Thymus (tissue), 11 donors: ENCODE data around the gene DCLRE1A. TPM values are rescaled to one million over a fixed set of nuclear protein-coding genes. Genes with fewer than 3 reads are reported as not detected.
"Not testable (repeated sequence)": the region's sequence is repeated elsewhere in the genome, so short reads cannot be mapped to it uniquely, and the experiment has no call there.

Experiments used
- DNase-seq, 9 donors: peaks; one replicate each; pipeline ENCODE4 v3.0.0-alpha.2; 2013; ENCODE audit warnings: low spot score in 9 of 9, low read depth in 6 of 9, missing footprints in 1 of 9
- H3K27ac ChIP-seq, 2 donors: one replicate each; pipeline ENCODE4 v1.5.1; 2013; ENCODE audit warnings: control low read depth in 1 of 2, low read depth in 1 of 2, low read length in 1 of 2, mild to moderate bottlenecking in 1 of 2, moderate library complexity in 1 of 2
- H3K27me3 ChIP-seq, 2 donors: one replicate each; pipeline ENCODE4 v1.5.1; 2013; ENCODE audit warnings: low read length in 1 of 2; ENCODE audit not compliant: control insufficient read depth in 2 of 2, insufficient read depth in 1 of 2
- H3K36me3 ChIP-seq, 2 donors: one replicate each; pipeline ENCODE4 v1.5.1; 2013; ENCODE audit warnings: low read length in 1 of 2, mild to moderate bottlenecking in 1 of 2, moderate library complexity in 1 of 2; ENCODE audit not compliant: control insufficient read depth in 2 of 2, insufficient read depth in 2 of 2
- H3K4me1 ChIP-seq, 2 donors: one replicate each; pipeline ENCODE4 v1.5.1; 2013; ENCODE audit warnings: low read length in 2 of 2; ENCODE audit not compliant: control insufficient read depth in 2 of 2, insufficient read depth in 2 of 2
- H3K4me3 ChIP-seq, 2 donors: one replicate each; pipeline ENCODE4 v1.5.1; 2013; ENCODE audit warnings: low read length in 2 of 2, control low read depth in 1 of 2, mild to moderate bottlenecking in 1 of 2
- H3K9me3 ChIP-seq, 2 donors: one replicate each; pipeline ENCODE4 v1.5.1; 2013; ENCODE audit warnings: low read length in 1 of 2, mild to moderate bottlenecking in 1 of 2; ENCODE audit not compliant: control insufficient read depth in 2 of 2, insufficient read depth in 1 of 2
- WGBS: extraction: QIAGEN DNeasy Blood & Tissue Kit; methylation state at CpG from one replicate; pipeline ENCODE4 v1.1.7; 2013; 5-methylcytosine and 5-hydroxymethylcytosine counted together
- polyA plus RNA-seq: library from polyadenylated mRNA; stranded (reverse); fragments of 200-250 nt; gene quantifications from one replicate; pipeline ENCODE4 v1.2.3, GENCODE V29; 2013
- total RNA-seq: library from RNA; stranded (reverse); fragments of 120-200 nt; gene quantifications from one replicate; pipeline ENCODE4 v1.2.4, GENCODE V29; 2013
- donor health status: healthy.

The DCLRE1A gene
- total and polyA plus RNA-seq, 2 donors = 5.4 to 8.1 TPM

DNA sequence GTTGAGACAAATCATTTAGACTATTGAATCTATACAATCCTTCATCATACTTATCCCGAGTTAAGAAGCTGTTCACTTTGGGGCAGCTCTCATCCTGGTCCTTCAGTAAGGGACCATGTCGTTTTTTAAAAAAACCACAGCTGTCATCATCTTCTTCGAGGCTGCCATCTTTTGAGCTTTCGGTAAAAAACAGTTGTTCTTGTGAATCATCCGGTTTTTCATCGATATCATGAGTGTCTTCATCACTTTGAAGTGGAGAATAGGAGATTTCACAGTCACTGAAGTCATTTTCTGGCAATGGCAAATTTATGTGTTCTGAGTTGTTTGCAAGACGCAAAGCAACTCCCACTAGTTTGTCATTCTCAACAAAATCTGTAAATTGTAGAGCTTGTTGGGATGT is 3.9 kb downstream of the DCLRE1A start:
- peaks cover 0 to 9% of the 10 kb centered on the region in 2 donors for H3K4me1 ChIP-seq
- no peak overlapping the region for H3K4me3 ChIP-seq
- no peaks in the 10 kb centered on the region for H3K9me3 ChIP-seq
- peaks cover 0 to 2% of the 10 kb centered on the region in 2 donors for H3K36me3 ChIP-seq
- no peak for DNase-seq
- 97% methylated on average over 7 of the region's 7 CpGs for WGBS
- no peaks in the 10 kb centered on the region for H3K27me3 ChIP-seq
- no peak overlapping the region for H3K27ac ChIP-seq

DNA sequence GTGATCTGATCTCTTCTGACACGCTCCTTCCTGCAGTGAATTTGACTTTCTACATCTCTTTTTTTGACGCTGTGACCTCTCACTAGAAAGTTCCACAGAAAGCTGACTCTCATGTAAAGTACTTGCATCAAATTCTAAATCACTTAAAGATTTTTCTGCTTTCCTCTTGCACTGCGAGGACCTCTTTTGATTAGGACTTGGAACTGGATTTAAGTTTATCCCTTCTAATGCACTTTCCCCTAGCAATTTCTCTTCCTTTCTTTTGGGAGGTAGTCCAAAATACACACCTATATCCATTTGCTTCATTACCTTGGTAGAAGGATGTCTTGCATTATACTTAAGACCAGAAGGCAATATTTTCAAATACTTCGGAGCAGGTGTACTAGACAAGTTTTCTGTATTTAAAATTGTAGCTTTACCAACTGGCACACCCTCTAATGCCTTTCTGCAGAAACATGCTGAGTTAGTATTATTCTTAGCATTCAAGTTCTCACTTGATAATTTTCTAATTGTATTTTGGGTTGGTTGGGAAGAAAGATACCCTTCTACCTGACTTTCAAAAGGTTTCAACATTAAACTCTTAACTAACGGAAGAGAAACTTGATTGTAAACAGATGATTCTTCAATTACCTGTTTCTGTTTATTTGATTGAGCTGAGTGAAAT is 4.6 kb downstream of the DCLRE1A start:
- Histone ChIP-seq H3K27me3 (no peaks in the 10 kb centered on the region), H3K9me3 (no peaks in the 10 kb centered on the region), H3K4me1 (peaks cover 0 to 9% of the 10 kb centered on the region in 2 donors), H3K36me3 (peaks cover 0 to 2% of the 10 kb centered on the region in 2 donors), H3K27ac (no peak overlapping the region), H3K4me3 (no peak overlapping the region)
- DNase-seq = no peak
- WGBS = 97% methylated on average over 5 of the region's 5 CpGs

GRCh38 chr10:113846036-113846435 is 7.8 kb downstream of the DCLRE1A start:
- no peak for DNase-seq
- peaks cover 0 to 2% of the 10 kb centered on the region in 2 donors for H3K36me3 ChIP-seq
- H3K27me3 ChIP-seq = no peaks in the 10 kb centered on the region
- H3K27ac ChIP-seq = no peak overlapping the region
- no peaks in the 10 kb centered on the region for H3K9me3 ChIP-seq
- WGBS = 98% methylated on average over 2 of the region's 2 CpGs
- no peak overlapping the region for H3K4me3 ChIP-seq
- H3K4me1 ChIP-seq = no peaks in the 10 kb centered on the region

- no peak overlapping the region for H3K4me3 ChIP-seq
- H3K4me1 ChIP-seq = no peaks in the 10 kb centered on the region
- peaks cover 0 to 2% of the 10 kb centered on the region in 2 donors for H3K36me3 ChIP-seq
- no peaks in the 10 kb centered on the region for H3K27me3 ChIP-seq
- DNase-seq = no peak
- no peak overlapping the region for H3K27ac ChIP-seq
- H3K9me3 ChIP-seq = no peaks in the 10 kb centered on the region
- WGBS = 34% methylated on average over 6 of the region's 6 CpGs
Observed at GRCh38 chr10:113843972-113844485, 9.9 kb downstream of the DCLRE1A start.

DNA sequence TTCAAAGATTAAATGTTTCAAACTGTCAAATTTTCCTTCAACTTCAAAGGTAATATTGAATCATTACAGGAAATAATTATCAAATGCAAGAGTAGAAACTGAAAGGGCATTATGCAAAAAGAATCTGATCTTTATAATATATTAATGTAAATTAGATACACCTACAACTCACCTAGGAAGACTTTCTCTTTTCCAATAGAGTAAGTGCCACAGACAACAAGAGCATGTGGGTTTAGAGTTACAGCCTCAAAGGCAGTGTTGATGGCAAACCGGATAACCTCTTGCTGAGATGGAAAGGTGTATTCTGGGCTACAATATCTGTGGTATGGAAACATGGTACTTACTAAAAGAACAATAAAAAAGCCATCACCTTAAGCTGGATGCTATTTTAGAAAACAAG is 11.7 kb downstream of the DCLRE1A start:
- 90% methylated on average over 1 of the region's 1 CpG for WGBS
- no peak overlapping the region for H3K4me3 ChIP-seq
- no peak for DNase-seq
- peaks cover 0 to 4% of the 10 kb centered on the region in 2 donors for H3K36me3 ChIP-seq
- H3K9me3 ChIP-seq = no peaks in the 10 kb centered on the region
- no peaks in the 10 kb centered on the region for H3K27me3 ChIP-seq
- no peaks in the 10 kb centered on the region for H3K4me1 ChIP-seq
- no peak overlapping the region for H3K27ac ChIP-seq

DNA sequence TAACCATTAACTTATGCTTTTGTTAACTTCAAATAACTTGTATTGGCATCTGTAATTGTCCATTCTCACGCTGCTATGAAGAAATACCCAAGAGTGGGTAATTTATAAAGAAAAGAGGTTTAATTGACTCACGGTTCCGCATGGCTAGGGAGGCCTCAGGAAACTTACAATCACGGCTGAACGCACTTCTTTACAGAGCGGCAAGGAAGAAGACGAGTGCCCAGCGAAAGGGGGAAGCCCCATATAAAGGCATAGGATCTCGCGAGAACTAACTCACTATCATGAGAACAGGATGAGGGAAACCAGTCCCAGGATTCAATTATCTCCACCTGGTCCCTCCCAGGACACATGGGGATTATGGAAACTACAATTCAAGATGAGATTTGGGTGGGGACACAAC is 25.3 kb downstream of the DCLRE1A start:
- H3K9me3 ChIP-seq, H3K4me1 ChIP-seq, H3K4me3 ChIP-seq, DNase-seq, H3K27me3 ChIP-seq, H3K27ac ChIP-seq, H3K36me3 ChIP-seq: not testable (repeated sequence)
- whole genome bisulfite sequencing = 95% methylated on average over 10 of the region's 10 CpGs

DNA sequence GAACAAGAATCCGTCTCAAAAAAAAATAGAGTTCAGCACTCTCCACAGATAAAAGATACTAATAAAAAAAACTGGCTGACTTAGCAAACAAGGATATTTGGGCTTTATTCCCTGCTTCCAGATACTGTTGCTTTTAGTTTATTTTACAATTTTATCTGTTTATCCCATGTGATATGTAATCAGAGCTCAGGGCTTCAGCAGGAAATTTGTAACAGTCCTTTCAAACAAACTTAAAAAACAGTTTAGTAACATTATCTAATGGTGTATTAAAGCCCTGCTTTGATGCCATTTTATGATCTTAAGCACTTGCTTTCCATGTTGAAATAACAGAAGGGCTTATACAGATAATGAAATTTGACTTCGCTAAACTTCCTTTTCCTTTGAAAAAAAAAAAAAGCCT is 28.1 kb downstream of the DCLRE1A start:
- Histone ChIP-seq H3K36me3 (no peaks in the 10 kb centered on the region), H3K27me3 (no peaks in the 10 kb centered on the region), H3K9me3 (no peaks in the 10 kb centered on the region), H3K4me3 (no peak overlapping the region), H3K27ac (no peak overlapping the region), H3K4me1 (no peaks in the 10 kb centered on the region)
- 97% methylated on average over 2 of the region's 2 CpGs for WGBS
- no peak for DNase-seq

DNA sequence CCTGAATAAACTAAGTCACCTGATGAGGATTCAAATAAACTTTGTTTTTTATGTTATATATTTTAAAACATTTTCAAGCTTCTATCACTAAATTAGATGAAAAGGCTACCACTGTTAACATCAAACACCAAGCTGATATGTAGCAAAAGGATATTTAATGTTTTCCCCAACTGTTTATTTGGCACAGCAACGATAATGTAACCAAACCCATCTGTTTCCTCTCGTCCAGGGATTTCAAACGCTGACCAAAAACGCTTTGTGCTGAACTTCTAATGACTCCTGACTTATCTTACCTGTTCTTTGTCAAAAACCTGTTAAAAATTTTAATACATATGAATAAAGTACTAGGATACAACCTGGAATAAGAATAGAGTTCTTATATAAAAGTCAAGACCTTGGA is 30.5 kb downstream of the DCLRE1A start:
- Histone ChIP-seq H3K4me1 (no peaks in the 10 kb centered on the region), H3K36me3 (no peaks in the 10 kb centered on the region), H3K4me3 (no peak overlapping the region), H3K9me3 (no peaks in the 10 kb centered on the region), H3K27me3 (no peaks in the 10 kb centered on the region), H3K27ac (no peak overlapping the region)
- 85% methylated on average over 4 of the region's 4 CpGs for WGBS
- no peak for DNase-seq

GRCh38 chr10:113822174-113822573 is 31.7 kb downstream of the DCLRE1A start:
- H3K27me3 ChIP-seq = no peaks in the 10 kb centered on the region
- H3K27ac ChIP-seq = no peak overlapping the region
- H3K9me3 ChIP-seq = no peaks in the 10 kb centered on the region
- no peaks in the 10 kb centered on the region for H3K4me1 ChIP-seq
- no peak overlapping the region for H3K4me3 ChIP-seq
- WGBS = 97% methylated on average over 7 of the region's 7 CpGs
- no peak for DNase-seq
- H3K36me3 ChIP-seq = no peaks in the 10 kb centered on the region
